Suprapubic skin (tissue), 4 donors: ENCODE data around the gene LZIC. TPM values are rescaled to one million over a fixed set of nuclear protein-coding genes. Genes with fewer than 3 reads are reported as not detected.

Source experiments
- DNase-seq, 2 donors: peaks; one replicate each; pipeline ENCODE4 v3.0.0-alpha.2; 2019; ENCODE audit warnings: low spot score in 2 of 2
- H3K27ac ChIP-seq: fragments of 200-600 bp; sonication (generic); one replicate; pipeline ENCODE4 v1.5.1; 2019
- H3K27me3 ChIP-seq: fragments of 200-600 bp; sonication (generic); one replicate; pipeline ENCODE4 v1.5.1; 2019
- H3K36me3 ChIP-seq: fragments of 200-600 bp; sonication (generic); one replicate; pipeline ENCODE4 v1.5.1; 2019
- H3K4me1 ChIP-seq: fragments of 200-600 bp; sonication (generic); one replicate; pipeline ENCODE4 v1.5.1; 2019
- H3K4me3 ChIP-seq: fragments of 200-600 bp; sonication (generic); one replicate; pipeline ENCODE4 v1.5.1; 2019; ENCODE audit warnings: mild to moderate bottlenecking
- H3K9me3 ChIP-seq: fragments of 200-600 bp; sonication (generic); one replicate; pipeline ENCODE4 v1.5.1; 2019
- CTCF ChIP-seq, 2 donors: fragments of 200-600 bp in 1 of 2; fragments of 450-650 bp in 1 of 2; sonication (generic) in 1 of 2; IDR thresholded peaks; one replicate each; pipeline ENCODE4 v1.5.1; 2016 to 2019; ENCODE audit warnings: antibody characterized with exemption in 2 of 2, mild to moderate bottlenecking in 1 of 2, moderate library complexity in 1 of 2
- EP300 ChIP-seq: sonication (generic); formaldehyde crosslinking; IDR thresholded peaks from one replicate; pipeline ENCODE4 v1.6.1; 2017; ENCODE audit warnings: antibody characterized with exemption
- POLR2A ChIP-seq, 2 donors: fragments of 450-650 bp; IDR thresholded peaks; one replicate each; pipeline ENCODE4 v1.6.1; 2017; ENCODE audit warnings: antibody characterized with exemption in 2 of 2, mild to moderate bottlenecking in 2 of 2, moderate library complexity in 2 of 2
- POLR2AphosphoS5 ChIP-seq, 3 donors: sonication (generic); formaldehyde crosslinking; IDR thresholded peaks; one replicate each; pipeline ENCODE4 v1.6.1; 2017; ENCODE audit warnings: antibody characterized with exemption in 3 of 3
- WGBS: methylation state at CpG from one replicate; pipeline ENCODE4 v1.1.5; 2018; 5-methylcytosine and 5-hydroxymethylcytosine counted together
- total RNA-seq, 4 donors: library from RNA; depleted of rRNA; stranded (reverse); fragments of >200 nt; gene quantifications; one replicate each; pipeline ENCODE4 v1.1.0, GENCODE V29; 2016

LZIC gene
- total RNA-seq, 4 donors from 2014 or later = 19.8 to 33.4 (median 23.5) TPM

- no peaks in the 10 kb centered on the region for H3K9me3 ChIP-seq
- peaks cover 55% of the 10 kb centered on the region for H3K4me1 ChIP-seq
- no peaks in the 10 kb centered on the region for H3K27me3 ChIP-seq
- TF ChIP-seq CTCF (IDR thresholded peaks at IDR 0.05) = no peak
- peak; percentile 7 for TF ChIP-seq EP300
- TF ChIP-seq POLR2A (IDR thresholded peaks at IDR 0.05) = peak in 1 of 2 donors; percentile 48
- peak in 1 of 3 donors; percentile 81 for TF ChIP-seq POLR2AphosphoS5 (IDR thresholded peaks at IDR 0.05)
- under 1% methylated on average over 40 of the region's 45 CpGs for WGBS
- peak overlapping the region; percentile 96 for H3K27ac ChIP-seq
- peak; percentile 100 for DNase-seq
- peak overlapping the region; percentile 53 for H3K4me3 ChIP-seq
- no peaks in the 10 kb centered on the region for H3K36me3 ChIP-seq
Measured at GRCh38 chr1:9910423-9911178, 32.6 kb downstream of the LZIC start.

GRCh38 chr1:9910076-9910422 is 33.1 kb downstream of the LZIC start, which contains the start of gene CTNNBIP1:
CTNNBIP1 (minus strand) TSS chr1:9910269; CDS start chr1:9872064, 38,205 bp downstream.
- Histone ChIP-seq H3K4me1 (peaks cover 59% of the 10 kb centered on the region), H3K27me3 (no peaks in the 10 kb centered on the region), H3K4me3 (peak within 1 kb of the TSS; percentile 94), H3K27ac (peak within 1 kb of the TSS; percentile 97), H3K36me3 (no peaks in the 10 kb centered on the region), H3K9me3 (no peaks in the 10 kb centered on the region)
- TF ChIP-seq POLR2A (IDR thresholded peaks at IDR 0.05) (peak in 1 of 2 donors; percentile 50), EP300 (no peak), POLR2AphosphoS5 (IDR thresholded peaks at IDR 0.05) (peak in 1 of 3 donors; percentile 40), CTCF (IDR thresholded peaks at IDR 0.05) (no peak)
- no peak for DNase-seq
- 0% methylated on average over 12 of the region's 55 CpGs for WGBS

DNA sequence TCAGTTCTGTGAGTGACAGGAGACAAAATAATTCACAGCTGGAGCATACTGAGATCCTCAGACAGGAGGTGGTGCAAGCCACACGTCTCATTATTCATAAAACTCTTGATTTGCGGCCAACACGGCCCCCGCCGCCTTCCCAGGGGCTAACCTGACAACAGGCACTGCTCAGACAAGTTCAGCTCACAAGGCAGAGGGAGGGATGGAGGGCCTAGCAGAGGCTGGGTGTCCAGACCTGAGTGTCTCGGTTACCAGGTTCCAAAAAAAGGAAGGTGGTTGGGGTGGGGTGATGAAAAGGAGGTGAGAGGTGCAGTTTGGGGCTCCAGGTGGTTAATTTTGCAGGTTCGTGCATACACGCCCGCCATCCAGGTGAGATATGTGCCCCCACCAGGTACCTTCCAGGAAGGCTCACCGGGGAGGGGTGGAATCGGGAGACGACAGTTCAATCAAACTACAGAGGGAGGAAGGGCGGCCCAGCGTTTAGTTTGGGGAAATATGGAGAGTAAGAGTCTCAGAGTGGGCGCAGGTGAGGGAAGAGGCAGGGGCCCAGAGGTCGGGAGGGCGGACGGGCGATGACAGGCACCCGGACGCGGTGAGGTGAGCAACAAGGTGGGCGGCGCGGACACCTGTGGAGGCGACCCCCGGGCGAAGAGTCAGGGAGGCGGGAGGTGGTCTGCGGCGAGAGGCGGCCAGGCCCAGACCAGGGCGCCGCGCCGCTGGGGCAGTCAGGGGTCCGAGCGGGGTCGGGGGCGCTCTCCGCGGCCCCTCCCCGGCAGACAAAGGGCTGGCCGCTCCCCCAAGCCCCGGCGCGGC is 33.8 kb downstream of the LZIC start:
- whole genome bisulfite sequencing = 3% methylated on average over 30 of the region's 47 CpGs
- peak; percentile 80 to 84 for DNase-seq
- H3K36me3 ChIP-seq = no peaks in the 10 kb centered on the region
- no peaks in the 10 kb centered on the region for H3K9me3 ChIP-seq
- no peaks in the 10 kb centered on the region for H3K27me3 ChIP-seq
- TF ChIP-seq EP300 (no peak), CTCF (IDR thresholded peaks at IDR 0.05) (no peak), POLR2AphosphoS5 (IDR thresholded peaks at IDR 0.05) (no peak), POLR2A (IDR thresholded peaks at IDR 0.05) (no peak)
- peak overlapping the region; percentile 97 for H3K27ac ChIP-seq
- peak overlapping the region; percentile 94 for H3K4me3 ChIP-seq
- peaks cover 62% of the 10 kb centered on the region for H3K4me1 ChIP-seq

DNA sequence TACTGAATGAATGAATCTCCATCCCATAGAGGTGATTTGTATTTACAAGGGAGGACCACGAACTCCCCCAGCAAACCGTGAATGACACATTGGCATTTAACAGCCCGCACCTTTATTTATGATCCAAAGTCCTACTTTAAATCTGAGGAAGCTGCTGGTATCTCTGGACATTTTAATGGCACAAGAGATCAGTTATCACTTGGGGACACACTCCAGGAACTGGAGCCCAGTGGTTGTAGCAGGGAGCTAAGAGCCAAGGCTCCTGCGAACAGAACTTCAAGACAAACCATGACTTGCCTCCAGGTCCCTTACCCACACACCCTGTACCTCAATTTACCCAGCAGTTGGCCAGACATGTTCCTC is 34.3 kb downstream of the LZIC start:
- H3K27me3 ChIP-seq = no peaks in the 10 kb centered on the region
- no peak for TF ChIP-seq POLR2A (IDR thresholded peaks at IDR 0.05)
- no peak for TF ChIP-seq POLR2AphosphoS5 (IDR thresholded peaks at IDR 0.05)
- TF ChIP-seq EP300 = no peak
- peaks cover 64% of the 10 kb centered on the region for H3K4me1 ChIP-seq
- DNase-seq = no peak
- H3K4me3 ChIP-seq = peak overlapping the region; percentile 94
- no peaks in the 10 kb centered on the region for H3K36me3 ChIP-seq
- WGBS = 48% methylated on average over 4 of the region's 4 CpGs
- no peaks in the 10 kb centered on the region for H3K9me3 ChIP-seq
- H3K27ac ChIP-seq = peak overlapping the region; percentile 97

GRCh38 chr1:9907441-9907840 is 35.8 kb downstream of the LZIC start:
- H3K9me3 ChIP-seq = no peaks in the 10 kb centered on the region
- H3K27ac ChIP-seq = peak overlapping the region; percentile 97
- no peak for TF ChIP-seq CTCF (IDR thresholded peaks at IDR 0.05)
- no peak for TF ChIP-seq POLR2A (IDR thresholded peaks at IDR 0.05)
- no peak for TF ChIP-seq POLR2AphosphoS5 (IDR thresholded peaks at IDR 0.05)
- no peak for TF ChIP-seq EP300
- no peaks in the 10 kb centered on the region for H3K36me3 ChIP-seq
- H3K4me1 ChIP-seq = peaks cover 78% of the 10 kb centered on the region
- DNase-seq = peak in 1 of 2 donors; percentile 55
- peak overlapping the region; percentile 94 for H3K4me3 ChIP-seq
- no peaks in the 10 kb centered on the region for H3K27me3 ChIP-seq
- WGBS = 45% methylated on average over 5 of the region's 5 CpGs
